WERI-Rb-1 (cell line): Measurements from ENCODE around the gene NTN1.

Experiments
- DNase-seq: peaks from one replicate; pipeline ENCODE4 v3.0.0-alpha.2; 2020
- H3K27ac ChIP-seq: fragments of 250-450 bp; sonication (Bioruptor Pico); 2 replicates; pipeline ENCODE4 v1.5.1; 2020; ENCODE audit warnings: mild to moderate bottlenecking, moderate library complexity
- H3K27me3 ChIP-seq: fragments of 250-450 bp; sonication (Bioruptor Pico); 2 replicates; pipeline ENCODE4 v1.5.1; 2021; ENCODE audit warnings: mild to moderate bottlenecking, low read depth, moderate library complexity; ENCODE audit not compliant: insufficient read depth, severe bottlenecking
- H3K36me3 ChIP-seq: fragments of 250-450 bp; sonication (Bioruptor Pico); 2 replicates; pipeline ENCODE4 v1.5.1; 2020; ENCODE audit warnings: mild to moderate bottlenecking, moderate library complexity
- H3K4me3 ChIP-seq: 2 replicates; pipeline ENCODE4 v1.5.1; 2011; ENCODE audit warnings: low read depth, mild to moderate bottlenecking, control low read depth, low read length
- H3K9me3 ChIP-seq: fragments of 250-450 bp; sonication (Bioruptor Pico); 2 replicates; pipeline ENCODE4 v1.5.1; 2021; ENCODE audit warnings: mild to moderate bottlenecking, moderate library complexity; ENCODE audit not compliant: severe bottlenecking
- TF ChIP-seq, protein P1 (sequence below): IDR thresholded peaks from 2 replicates; pipeline ENCODE4 v1.5.1; 2011; ENCODE audit warnings: low read depth, mild to moderate bottlenecking, control low read depth, inconsistent platforms, low read length

NTN1 gene

DNA sequence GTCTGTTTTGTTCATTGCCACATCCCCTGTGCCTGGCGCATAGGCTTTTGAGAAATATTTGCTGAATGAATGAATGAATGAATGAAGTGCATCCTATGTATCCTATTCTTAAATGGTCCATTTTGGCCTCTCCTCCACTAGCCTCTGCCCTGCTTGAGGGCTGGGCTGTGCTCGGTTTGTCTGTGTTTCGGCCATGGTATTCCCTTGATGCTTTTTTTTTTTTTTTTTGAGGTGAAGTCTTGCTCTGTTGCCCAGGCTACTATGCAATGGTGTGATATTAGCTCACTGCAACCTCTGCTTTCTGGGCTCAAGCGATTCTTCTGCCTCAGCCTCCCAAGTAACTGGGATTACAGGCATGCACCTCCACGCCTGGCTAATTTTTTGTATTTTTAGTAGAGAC, 110.1 kb downstream of the NTN1 start:
- TF ChIP-seq, protein P1, sequence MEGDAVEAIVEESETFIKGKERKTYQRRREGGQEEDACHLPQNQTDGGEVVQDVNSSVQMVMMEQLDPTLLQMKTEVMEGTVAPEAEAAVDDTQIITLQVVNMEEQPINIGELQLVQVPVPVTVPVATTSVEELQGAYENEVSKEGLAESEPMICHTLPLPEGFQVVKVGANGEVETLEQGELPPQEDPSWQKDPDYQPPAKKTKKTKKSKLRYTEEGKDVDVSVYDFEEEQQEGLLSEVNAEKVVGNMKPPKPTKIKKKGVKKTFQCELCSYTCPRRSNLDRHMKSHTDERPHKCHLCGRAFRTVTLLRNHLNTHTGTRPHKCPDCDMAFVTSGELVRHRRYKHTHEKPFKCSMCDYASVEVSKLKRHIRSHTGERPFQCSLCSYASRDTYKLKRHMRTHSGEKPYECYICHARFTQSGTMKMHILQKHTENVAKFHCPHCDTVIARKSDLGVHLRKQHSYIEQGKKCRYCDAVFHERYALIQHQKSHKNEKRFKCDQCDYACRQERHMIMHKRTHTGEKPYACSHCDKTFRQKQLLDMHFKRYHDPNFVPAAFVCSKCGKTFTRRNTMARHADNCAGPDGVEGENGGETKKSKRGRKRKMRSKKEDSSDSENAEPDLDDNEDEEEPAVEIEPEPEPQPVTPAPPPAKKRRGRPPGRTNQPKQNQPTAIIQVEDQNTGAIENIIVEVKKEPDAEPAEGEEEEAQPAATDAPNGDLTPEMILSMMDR, result no peak
- Histone ChIP-seq H3K27ac (no peak overlapping the region), H3K9me3 (no peaks in the 10 kb centered on the region), H3K4me3 (no peak overlapping the region), H3K27me3 (no peaks in the 10 kb centered on the region), H3K36me3 (no peaks in the 10 kb centered on the region)
- no peak for DNase-seq

DNA sequence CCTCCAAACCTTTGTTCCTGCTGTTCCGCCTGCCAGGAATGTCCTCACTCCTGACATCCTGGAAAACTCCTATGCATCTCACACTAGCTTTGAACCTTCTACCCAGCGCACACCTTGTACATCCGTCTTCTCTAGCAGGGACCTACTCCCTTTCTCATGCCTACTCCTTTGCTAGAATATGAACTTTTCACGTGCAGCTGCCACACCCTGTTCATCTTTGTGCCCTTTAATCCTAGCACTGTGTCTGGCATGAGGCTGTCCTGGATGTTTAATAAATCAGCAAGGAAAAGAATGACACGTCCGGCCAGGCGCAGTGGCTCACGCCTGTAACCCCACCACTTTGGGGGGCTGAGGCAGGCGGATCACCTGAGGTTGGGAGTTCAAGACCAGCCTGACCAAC, 111.0 kb downstream of the NTN1 start:
- Histone ChIP-seq H3K27ac (no peak overlapping the region), H3K9me3 (no peaks in the 10 kb centered on the region), H3K27me3 (no peaks in the 10 kb centered on the region), H3K36me3 (no peaks in the 10 kb centered on the region), H3K4me3 (no peak overlapping the region)
- TF ChIP-seq, protein P1, result no peak
- no peak for DNase-seq

DNA sequence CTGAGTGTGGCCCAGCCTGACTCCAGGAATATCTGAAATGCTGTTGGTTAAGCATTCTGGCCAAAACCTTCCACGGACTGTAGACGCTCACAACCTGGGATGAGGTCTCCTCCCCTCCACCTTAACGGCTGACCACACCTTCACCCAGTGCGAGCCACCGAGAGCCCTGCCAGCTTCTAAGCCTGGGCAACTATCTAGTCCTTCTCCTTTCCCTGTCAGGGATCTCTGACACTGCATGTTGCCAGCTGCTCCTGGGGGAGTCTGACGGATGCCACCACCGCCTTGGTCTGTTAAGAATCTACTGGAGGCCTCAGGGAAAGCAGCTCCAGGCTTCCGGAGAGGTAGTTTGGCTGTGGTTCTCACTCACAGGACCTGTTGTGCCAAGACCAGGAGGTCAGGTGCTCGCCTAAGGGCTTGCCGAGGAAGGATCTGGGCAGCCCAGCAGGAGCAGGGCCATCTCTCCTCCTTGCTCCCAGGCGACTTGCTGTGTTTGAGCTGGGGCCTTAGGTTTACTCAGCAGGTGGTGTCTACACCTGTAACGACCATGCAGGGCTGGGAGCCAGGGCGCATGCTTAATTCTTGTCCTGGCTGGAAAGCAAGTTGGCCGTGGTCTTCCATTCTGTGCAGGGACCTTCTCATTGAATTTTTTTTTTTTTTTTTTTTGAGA, 111.8 kb downstream of the NTN1 start:
- H3K27ac ChIP-seq, result no peak overlapping the region
- TF ChIP-seq, protein P1, result no peak
- DNase-seq, result no peak
- H3K4me3 ChIP-seq, result no peak overlapping the region
- no peaks in the 10 kb centered on the region for H3K9me3 ChIP-seq
- no peaks in the 10 kb centered on the region for H3K27me3 ChIP-seq
- no peaks in the 10 kb centered on the region for H3K36me3 ChIP-seq

DNA sequence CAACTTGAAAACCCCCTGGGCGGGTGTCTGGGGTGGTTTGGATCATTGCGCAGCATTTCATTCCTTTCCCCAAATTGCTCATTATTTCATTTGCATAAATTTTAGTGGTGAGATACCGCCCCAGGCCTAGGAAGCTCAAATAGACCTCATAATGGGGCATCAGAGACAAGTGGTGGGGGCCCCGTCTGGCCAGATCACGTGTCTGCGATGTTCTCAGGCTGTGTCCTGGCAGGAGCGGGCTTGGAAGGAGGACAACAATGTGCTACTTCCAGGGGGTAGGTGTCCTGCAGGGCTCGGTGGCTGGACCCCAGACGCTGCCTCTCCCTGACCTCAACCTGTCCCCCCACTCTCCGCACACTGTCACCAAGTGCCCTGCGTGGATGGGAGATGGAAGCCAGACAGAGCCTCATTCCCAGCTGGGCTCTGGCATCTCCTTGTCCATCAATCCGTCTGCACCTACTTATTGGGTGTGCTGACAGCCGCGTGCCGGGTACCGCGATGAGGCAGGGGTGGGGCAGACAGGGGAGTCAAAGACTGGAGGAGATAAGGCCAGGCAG, 116.9 kb downstream of the NTN1 start:
- Histone ChIP-seq H3K27me3 (no peaks in the 10 kb centered on the region), H3K9me3 (no peaks in the 10 kb centered on the region), H3K4me3 (no peak overlapping the region), H3K36me3 (no peaks in the 10 kb centered on the region), H3K27ac (no peak overlapping the region)
- no peak for DNase-seq
- TF ChIP-seq, protein P1, result no peak

DNA sequence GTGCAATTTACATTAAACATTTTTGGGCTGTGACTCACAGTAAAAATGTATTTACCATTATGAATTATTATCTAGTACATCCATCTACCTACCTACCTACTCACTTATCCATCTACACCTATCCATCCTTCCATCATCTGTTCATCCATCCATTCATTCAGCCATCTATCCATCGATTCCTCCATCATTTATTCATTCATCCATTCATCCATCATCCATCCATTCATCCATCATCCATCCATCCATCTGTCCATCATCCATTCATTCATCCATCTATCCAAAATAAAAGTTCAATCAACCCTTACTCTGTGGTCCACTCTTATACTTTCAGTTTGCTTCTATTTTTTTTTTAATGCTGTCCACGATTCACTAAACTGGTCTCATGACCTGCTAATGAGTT, 118.4 kb downstream of the NTN1 start:
- TF ChIP-seq, protein P1, result no peak
- Histone ChIP-seq H3K36me3 (no peaks in the 10 kb centered on the region), H3K4me3 (no peak overlapping the region), H3K27ac (no peak overlapping the region), H3K9me3 (no peaks in the 10 kb centered on the region), H3K27me3 (no peaks in the 10 kb centered on the region)
- DNase-seq, result no peak
